T-helper 22 cell (primary cell): ENCODE data around the gene ADAMTSL3.
"Not testable (repeated sequence)": the region's sequence is repeated elsewhere in the genome, so short reads cannot be mapped to it uniquely, and the experiment has no call there.

Experiments used
- DNase-seq: peaks from one replicate; pipeline ENCODE4 v3.0.0-alpha.2; 2020; ENCODE audit warnings: low read depth

ADAMTSL3 gene

GRCh38 chr15:83746231-83746630 is 92.3 kb downstream of the ADAMTSL3 start:
- DNase-seq = no peak

GRCh38 chr15:83747050-83747717 is 93.3 kb downstream of the ADAMTSL3 start:
- DNase-seq = no peak

- DNase-seq = no peak
Observed at GRCh38 chr15:83747718-83748110, 93.8 kb downstream of the ADAMTSL3 start.

- no peak for DNase-seq
Observed at GRCh38 chr15:83753872-83754493, 100.1 kb downstream of the ADAMTSL3 start.

- DNase-seq = not testable (repeated sequence)
Observed at GRCh38 chr15:83757291-83757690, 103.4 kb downstream of the ADAMTSL3 start.

GRCh38 chr15:83762367-83762766 is 108.4 kb downstream of the ADAMTSL3 start:
- no peak for DNase-seq

GRCh38 chr15:83764201-83764838 is 110.4 kb downstream of the ADAMTSL3 start:
- DNase-seq = no peak

GRCh38 chr15:83766339-83766738 is 112.4 kb downstream of the ADAMTSL3 start:
- DNase-seq = no peak

- no peak for DNase-seq
Observed at GRCh38 chr15:83767741-83768140, 113.8 kb downstream of the ADAMTSL3 start.

GRCh38 chr15:83769411-83769999 is 115.6 kb downstream of the ADAMTSL3 start:
- DNase-seq = no peak

- DNase-seq = no peak
Observed at GRCh38 chr15:83775738-83776137, 121.8 kb downstream of the ADAMTSL3 start.

GRCh38 chr15:83776986-83777385 is 123.1 kb downstream of the ADAMTSL3 start:
- DNase-seq = no peak

- DNase-seq = no peak
Observed at GRCh38 chr15:83783227-83783626, 129.3 kb downstream of the ADAMTSL3 start.

GRCh38 chr15:83784975-83785374 is 131.1 kb downstream of the ADAMTSL3 start:
- no peak for DNase-seq

- no peak for DNase-seq
Observed at GRCh38 chr15:83786336-83786735, 132.4 kb downstream of the ADAMTSL3 start.

- no peak for DNase-seq
Observed at GRCh38 chr15:83793069-83793468, 139.1 kb downstream of the ADAMTSL3 start.

- DNase-seq = no peak
Observed at GRCh38 chr15:83794209-83794608, 140.3 kb downstream of the ADAMTSL3 start.

GRCh38 chr15:83809345-83809744 is 155.4 kb downstream of the ADAMTSL3 start:
- no peak for DNase-seq

- DNase-seq = no peak
Observed at GRCh38 chr15:83810110-83810509, 156.2 kb downstream of the ADAMTSL3 start.

GRCh38 chr15:83813682-83814081 is 159.8 kb downstream of the ADAMTSL3 start:
- DNase-seq = no peak

- DNase-seq = no peak
Observed at GRCh38 chr15:83815506-83815905, 161.6 kb downstream of the ADAMTSL3 start.

GRCh38 chr15:83816124-83816883 is 162.4 kb downstream of the ADAMTSL3 start:
- no peak for DNase-seq
